HCT116 (cell line): Measurements from ENCODE around the gene RNH1. TPM values are rescaled to one million over a fixed set of nuclear protein-coding genes. Genes with fewer than 3 reads are reported as not detected.

Source experiments
- ATAC-seq: fragments of 200-7000 bp; cut with Tn5 transposase; 2 replicates; pipeline ENCODE4 v1.9.1; 2020; ENCODE audit warnings: mild to moderate bottlenecking, moderate library complexity
- BruUV-seq: library from RNA; stranded (reverse); fragments of 400-500 nt; replicated peaks from 2 replicates; lab custom pipeline; 2021; lab: Mats Ljungman, UMichigan
- CTCF ChIA-PET: fragments of 300-600 bp; sonication (Branson Sonifier 250); formaldehyde crosslinking; loops from one replicate; lab custom pipeline; 2021; ENCODE audit warnings: antibody characterized with exemption; lab: Charles Lee
- POLR2A ChIA-PET: fragments of 300-600, 350-600 bp; sonication (Branson Sonifier 250); formaldehyde crosslinking; loops from one replicate; lab custom pipeline; 2021; ENCODE audit warnings: antibody characterized with exemption; lab: Charles Lee
- RAD21 ChIA-PET, 2 experiments: fragments of 300-600 bp; sonication (Branson Sonifier 250); formaldehyde crosslinking; loops; one replicate each; lab custom pipeline; 2023; ENCODE audit warnings: low total read pairs in 2 of 2; ENCODE audit not compliant: uncharacterized antibody in 2 of 2, unreplicated experiment in 2 of 2, low non-redundant PET in 1 of 2; lab: Charles Lee
- DNase-seq: peaks from one replicate; pipeline ENCODE4 v3.0.0-alpha.2; 2010; ENCODE audit warnings: low read depth, low spot score
- H2AFZ ChIP-seq: fragments of 200-600 bp; shearing (Covaris generic), sonication (generic); 2 replicates; pipeline ENCODE4 v1.6.1; 2017; ENCODE audit warnings: low read depth, mixed run types, mixed read lengths, antibody characterized with exemption, low read length; ENCODE audit not compliant: poor library complexity, severe bottlenecking
- H3K27ac ChIP-seq: 2 replicates; pipeline ENCODE4 v1.5.1; 2012; ENCODE audit warnings: low read depth, low read length
- H3K27me3 ChIP-seq: fragments of 200-600 bp; sonication (generic); 2 replicates; pipeline ENCODE4 v1.6.1; 2016; ENCODE audit warnings: mixed run types, low read length, mixed read lengths; ENCODE audit not compliant: insufficient read depth
- H3K36me3 ChIP-seq, 2 experiments: fragments of 200-500 bp in 1 of 2; fragments of 200-600 bp in 1 of 2; sonication (Bioruptor generic) in 1 of 2; sonication (generic) in 1 of 2; 2 replicates each; pipeline versions ENCODE4 v1.5.1 to v1.6.1; 2014 to 2016; ENCODE audit warnings: low read length in 2 of 2, inconsistent platforms in 1 of 2, mixed read lengths in 1 of 2, mixed run types in 1 of 2; ENCODE audit not compliant: insufficient read depth in 2 of 2, control insufficient read depth in 1 of 2
- H3K4me1 ChIP-seq, 2 experiments: fragments of 200-600 bp in 1 of 2; sonication (generic) in 1 of 2; 2 replicates each; pipeline versions ENCODE4 v1.5.1 to v1.6.1; 2012 to 2017; ENCODE audit warnings: low read length in 2 of 2, inconsistent platforms in 1 of 2, mild to moderate bottlenecking in 1 of 2, mixed read lengths in 1 of 2, mixed run types in 1 of 2, moderate library complexity in 1 of 2; ENCODE audit not compliant: insufficient read depth in 2 of 2, control insufficient read depth in 1 of 2
- H3K4me2 ChIP-seq: fragments of 200-600 bp; sonication (generic); 2 replicates; pipeline ENCODE4 v1.6.1; 2017; ENCODE audit warnings: mixed run types, low read length, mixed read lengths
- H3K4me3 ChIP-seq, 2 experiments: fragments of 200-600 bp in 1 of 2; sonication (generic) in 1 of 2; replicated peaks in 1 of 2; 2 replicates each; pipeline ENCODE4 v1.5.1; 2011 to 2016; ENCODE audit warnings: low read length in 2 of 2, control low read depth in 1 of 2, low read depth in 1 of 2, mild to moderate bottlenecking in 1 of 2, mixed read lengths in 1 of 2, mixed run types in 1 of 2
- H3K79me2 ChIP-seq: fragments of 200-600 bp; sonication (generic); 2 replicates; pipeline ENCODE4 v1.6.1; 2017; ENCODE audit warnings: mild to moderate bottlenecking, mixed run types, low read length, moderate library complexity, mixed read lengths; ENCODE audit not compliant: insufficient read depth
- H3K9ac ChIP-seq: fragments of 200-600 bp; sonication (generic); 2 replicates; pipeline ENCODE4 v1.6.1; 2016; ENCODE audit warnings: low read length, mixed read lengths
- H3K9me2 ChIP-seq: fragments of 200-600 bp; sonication (generic), shearing (Covaris generic); 2 replicates; pipeline ENCODE4 v1.6.1; 2017; ENCODE audit warnings: mixed run types, mild to moderate bottlenecking, moderate library complexity; ENCODE audit not compliant: insufficient read depth
- H3K9me3 ChIP-seq, 2 experiments: fragments of 200-500 bp in 1 of 2; fragments of 200-600 bp in 1 of 2; sonication (Bioruptor generic) in 1 of 2; sonication (generic) in 1 of 2; 2 replicates each; pipeline ENCODE4 v1.6.1; 2014 to 2017; ENCODE audit warnings: low read length in 2 of 2, mixed read lengths in 2 of 2, inconsistent platforms in 1 of 2, low read depth in 1 of 2, mild to moderate bottlenecking in 1 of 2, mixed run types in 1 of 2, moderate library complexity in 1 of 2; ENCODE audit not compliant: control insufficient read depth in 1 of 2, insufficient read depth in 1 of 2
- H4K20me1 ChIP-seq: fragments of 200-600 bp; sonication (generic), shearing (Covaris generic); 2 replicates; pipeline ENCODE4 v1.6.1; 2017; ENCODE audit warnings: mixed run types, mild to moderate bottlenecking, moderate library complexity; ENCODE audit not compliant: insufficient read depth
- ATF3 ChIP-seq: IDR thresholded peaks from 2 replicates; pipeline ENCODE4 v1.6.1; 2012
- CTCF ChIP-seq, 3 experiments: fragments of 200-600 bp in 1 of 3; sonication (generic) in 1 of 3; IDR thresholded peaks in 2 of 3; conservative IDR thresholded peaks in 1 of 3; 2 replicates each; pipeline ENCODE4 v1.5.1; 2012 to 2017; ENCODE audit warnings: low read depth in 2 of 3, low read length in 2 of 3, antibody characterized with exemption in 1 of 3, borderline replicate concordance in 1 of 3, control low read depth in 1 of 3, mild to moderate bottlenecking in 1 of 3, mixed read lengths in 1 of 3, mixed run types in 1 of 3, moderate library complexity in 1 of 3; ENCODE audit not compliant: insufficient read depth in 1 of 3
- EGR1 ChIP-seq: IDR thresholded peaks from 2 replicates; pipeline ENCODE4 v1.6.1; 2012; ENCODE audit warnings: low read depth
- ELF1 ChIP-seq: IDR thresholded peaks from 2 replicates; pipeline ENCODE4 v1.6.1; 2012; ENCODE audit warnings: low read depth, borderline replicate concordance
- EZH2 ChIP-seq: fragments of 200-600 bp; sonication (generic); IDR thresholded peaks from 2 replicates; pipeline ENCODE4 v1.6.1; 2017; ENCODE audit warnings: antibody characterized with exemption, mixed run types
- FOSL1 ChIP-seq: IDR thresholded peaks from 2 replicates; pipeline ENCODE4 v1.6.1; 2012; ENCODE audit warnings: low read depth
- JUND ChIP-seq: IDR thresholded peaks from 2 replicates; pipeline ENCODE4 v1.6.1; 2012
- MAX ChIP-seq: IDR thresholded peaks from 2 replicates; pipeline ENCODE4 v1.6.1; 2012
- POLR2A ChIP-seq: IDR thresholded peaks from 2 replicates; pipeline ENCODE4 v1.7.0; 2011; ENCODE audit warnings: borderline replicate concordance; ENCODE audit not compliant: insufficient read depth, insufficient read length; ENCODE audit errors: extremely low read depth
- POLR2AphosphoS5 ChIP-seq: IDR thresholded peaks from 2 replicates; pipeline ENCODE4 v1.6.1; 2011; ENCODE audit warnings: mild to moderate bottlenecking, low read depth, low read length, moderate library complexity
- RAD21 ChIP-seq: IDR thresholded peaks from 2 replicates; pipeline ENCODE4 v1.6.1; 2012; ENCODE audit warnings: low read depth, mild to moderate bottlenecking
- REST ChIP-seq: IDR thresholded peaks from 2 replicates; pipeline ENCODE4 v1.6.1; 2012; ENCODE audit warnings: low read depth
- SIN3A ChIP-seq: IDR thresholded peaks from 2 replicates; pipeline ENCODE4 v1.6.1; 2012; ENCODE audit warnings: low read depth
- SP1 ChIP-seq: IDR thresholded peaks from 2 replicates; pipeline ENCODE4 v1.6.1; 2012; ENCODE audit warnings: low read depth
- SRF ChIP-seq: IDR thresholded peaks from 2 replicates; pipeline ENCODE4 v1.6.1; 2012; ENCODE audit warnings: low read depth
- TCF7L2 ChIP-seq: IDR thresholded peaks from 2 replicates; pipeline ENCODE4 v1.7.0; 2011; ENCODE audit warnings: borderline replicate concordance, inconsistent platforms; ENCODE audit not compliant: insufficient read depth, insufficient read length; ENCODE audit errors: extremely low read depth
- YY1 ChIP-seq: IDR thresholded peaks from 2 replicates; pipeline ENCODE4 v1.6.1; 2011; ENCODE audit warnings: low read length, low read depth, moderate library complexity, mild to moderate bottlenecking; ENCODE audit not compliant: insufficient replicate concordance; ENCODE audit errors: extremely low read depth
- ZFX ChIP-seq: fragments of 450-650 bp; IDR thresholded peaks from 2 replicates; pipeline ENCODE4 v1.6.1; 2017
- intact Hi-C: fragments of 100-400 bp; cut with micrococcal nuclease; formaldehyde crosslinking; loops from 2 replicates; pipeline ENCODE4 v1.10.0; 2022
- total RNA-seq: library from RNA; stranded (reverse); gene quantifications from one replicate; pipeline ENCODE4 v1.2.1, GENCODE V29; 2021; ENCODE audit not compliant: unreplicated experiment

RNH1 gene
- total RNA-seq, 1 experiment from 2014 or later = 120 TPM

GRCh38 chr11:532527-532985, 25.5 kb upstream of the RNH1 start:
- TF ChIP-seq ELF1 (no peak), SIN3A (no peak), FOSL1 (no peak), REST (no peak), POLR2AphosphoS5 (no peak), RAD21 (no peak), POLR2A (no peak), SP1 (no peak), EZH2 (no peak), SRF (no peak), JUND (no peak), EGR1 (no peak), TCF7L2 (no peak), YY1 (no peak), MAX (no peak), ATF3 (no peak), CTCF (IDR thresholded peaks at IDR 0.05 in 2 of 3, conservative IDR thresholded peaks at IDR 0.05 in 1 of 3; ENCODE audit: borderline replicate concordance in 1 of 3, insufficient read depth in 1 of 3, low read depth in 2 of 3, low read length in 2 of 3) (no peak), ZFX (no peak)
- RAD21 ChIA-PET = no interaction called here
- intact Hi-C loops = no loop called here
- ATAC-seq = no peak
- no peak overlapping the region for H3K4me3 ChIP-seq
- peaks cover 27% of the 10 kb centered on the region for H3K79me2 ChIP-seq
- H3K9me3 ChIP-seq = no peaks in the 10 kb centered on the region
- no peak overlapping the region for H3K4me2 ChIP-seq
- H3K4me1 ChIP-seq = peaks cover 6 to 24% of the 10 kb centered on the region in 2 experiments; a peak in 3 of 4 replicates
- DNase-seq = no peak
- no peaks in the 10 kb centered on the region for H4K20me1 ChIP-seq
- POLR2A ChIA-PET = no interaction called here
- BruUV-seq = no TSS peak
- no peaks in the 10 kb centered on the region for H3K27me3 ChIP-seq
- CTCF ChIA-PET = no interaction called here
- no peak overlapping the region for H3K27ac ChIP-seq
- no peaks in the 10 kb centered on the region for H3K9me2 ChIP-seq
- H3K36me3 ChIP-seq = peaks cover 0 to 26% of the 10 kb centered on the region in 2 experiments; a peak in 2 of 4 replicates
- H2AFZ ChIP-seq = no peak overlapping the region
- H3K9ac ChIP-seq = no peak overlapping the region
